GM21447 (cell line): ENCODE results near the gene DAZAP1.

Experiments used
- ATAC-seq: cut with Tn5 transposase; IDR thresholded peaks from one replicate; pipeline ENCODE4 v1.9.1; 2021; ENCODE audit not compliant: unreplicated experiment

DAZAP1 gene

GRCh38 chr19:1424192-1424955 lies 17.0 kb downstream of the DAZAP1 start:
- no peak for ATAC-seq

- no peak for ATAC-seq
Measured at GRCh38 chr19:1425102-1425837, 17.9 kb downstream of the DAZAP1 start.

GRCh38 chr19:1425902-1426301 lies 18.5 kb downstream of the DAZAP1 start:
- no peak for ATAC-seq

- ATAC-seq: no peak
Measured at GRCh38 chr19:1426736-1427135, 19.4 kb downstream of the DAZAP1 start.

GRCh38 chr19:1427221-1427920 lies 20.0 kb downstream of the DAZAP1 start:
- no peak for ATAC-seq

GRCh38 chr19:1428738-1429391 lies 21.5 kb downstream of the DAZAP1 start:
- no peak for ATAC-seq

GRCh38 chr19:1429750-1430149 lies 22.4 kb downstream of the DAZAP1 start:
- no peak for ATAC-seq

- no peak for ATAC-seq
Measured at GRCh38 chr19:1430246-1430645, 22.9 kb downstream of the DAZAP1 start.

GRCh38 chr19:1431759-1432506 lies 24.5 kb downstream of the DAZAP1 start:
- no peak for ATAC-seq

- ATAC-seq: no peak
Measured at GRCh38 chr19:1432507-1432887, 25.1 kb downstream of the DAZAP1 start.

- no peak for ATAC-seq
Measured at GRCh38 chr19:1433119-1434039, 26.0 kb downstream of the DAZAP1 start.

- no peak for ATAC-seq
Measured at GRCh38 chr19:1434040-1434366, 26.6 kb downstream of the DAZAP1 start.

GRCh38 chr19:1434577-1435060 lies 27.2 kb downstream of the DAZAP1 start:
- no peak for ATAC-seq

- ATAC-seq: no peak
Measured at GRCh38 chr19:1435378-1435989, 28.1 kb downstream of the DAZAP1 start.

- no peak for ATAC-seq
Measured at GRCh38 chr19:1437609-1438008, 30.2 kb downstream of the DAZAP1 start.

GRCh38 chr19:1438035-1438932 lies 30.9 kb downstream of the DAZAP1 start, which contains the start of gene RPS15:
RPS15 (plus strand) TSS chr19:1438396; CDS start chr19:1438426, 30 bp downstream.
- peak; percentile 78 for ATAC-seq

GRCh38 chr19:1438933-1439354 lies 31.6 kb downstream of the DAZAP1 start:
- no peak for ATAC-seq
